HL-60 (cell line): ENCODE data around the gene MYOF.
A peak's percentile ranks its signal among the peaks of the same experiment; 100 is the strongest.

Source experiments
- DNase-seq, 2 experiments: peaks; one replicate each; pipeline ENCODE4 v3.0.0-alpha.2; 2010 to 2020; ENCODE audit warnings: low read depth in 1 of 2, low spot score in 1 of 2
- H3K27ac ChIP-seq: fragments of 250-450 bp; sonication (Bioruptor Pico); replicated peaks from 2 replicates; pipeline ENCODE4 v1.5.1; 2020; ENCODE audit warnings: mild to moderate bottlenecking, moderate library complexity
- H3K27me3 ChIP-seq: fragments of 250-450 bp; sonication (Bioruptor Pico); 2 replicates; pipeline ENCODE4 v1.5.1; 2021; ENCODE audit warnings: mild to moderate bottlenecking, moderate library complexity; ENCODE audit not compliant: insufficient read depth, poor library complexity, severe bottlenecking
- H3K4me3 ChIP-seq: replicated peaks from 2 replicates; pipeline ENCODE4 v1.5.1; 2011; ENCODE audit warnings: mild to moderate bottlenecking, control low read depth, low read length; ENCODE audit not compliant: insufficient read depth
- CTCF ChIP-seq: IDR thresholded peaks from one replicate; pipeline ENCODE4 v1.5.1; 2011; ENCODE audit warnings: low read length, control low read depth, inconsistent platforms; ENCODE audit not compliant: insufficient read depth
- GABPA ChIP-seq: IDR thresholded peaks from 2 replicates; pipeline ENCODE4 v1.6.1; 2012; ENCODE audit warnings: low read depth
- POLR2AphosphoS5 ChIP-seq: IDR thresholded peaks from 2 replicates; pipeline ENCODE4 v1.6.1; 2012; ENCODE audit warnings: low read depth
- REST ChIP-seq: IDR thresholded peaks from 2 replicates; pipeline ENCODE4 v1.6.1; 2012; ENCODE audit warnings: low read depth; ENCODE audit not compliant: insufficient replicate concordance
- SPI1 ChIP-seq: IDR thresholded peaks from 2 replicates; pipeline ENCODE4 v1.6.1; 2012; ENCODE audit warnings: low read depth, mild to moderate bottlenecking, borderline replicate concordance

MYOF gene

GRCh38 chr10:93496322-93497041 lies 14.3 kb upstream of the MYOF start, which contains the start of gene CEP55:
CEP55 (plus strand) TSS chr10:93496612; CDS start chr10:93500052, 3,440 bp downstream.
- H3K27me3 ChIP-seq = no peaks in the 10 kb centered on the region
- H3K27ac ChIP-seq = peak within 1 kb of the TSS; percentile 68
- H3K4me3 ChIP-seq = peak within 1 kb of the TSS; percentile 87
- peak; percentile 75 to 94 for DNase-seq
- TF ChIP-seq REST = no peak
- TF ChIP-seq POLR2AphosphoS5 = peak; percentile 40; the same call in 1 of the 2 replicates
- no peak for TF ChIP-seq CTCF
- TF ChIP-seq SPI1 = peak; percentile 74
- peak; percentile 58; the same call in 1 of the 2 replicates for TF ChIP-seq GABPA

- peak in 1 of 2 experiments; percentile 34 for DNase-seq
- peak overlapping the region; percentile 42; the same call in 1 of the 2 replicates for H3K27ac ChIP-seq
- TF ChIP-seq REST (no peak), GABPA (no peak), SPI1 (no peak), POLR2AphosphoS5 (no peak), CTCF (no peak)
- H3K4me3 ChIP-seq = peak overlapping the region; percentile 87
- H3K27me3 ChIP-seq = no peaks in the 10 kb centered on the region
Observed at GRCh38 chr10:93495654-93496321, 13.7 kb upstream of the MYOF start.

GRCh38 chr10:93494494-93494893 lies 12.4 kb upstream of the MYOF start:
- TF ChIP-seq CTCF = no peak
- no peak for TF ChIP-seq GABPA
- no peak for TF ChIP-seq POLR2AphosphoS5
- no peak for TF ChIP-seq REST
- no peak for TF ChIP-seq SPI1
- H3K27ac ChIP-seq = no peak overlapping the region
- H3K27me3 ChIP-seq = no peaks in the 10 kb centered on the region
- DNase-seq = no peak
- H3K4me3 ChIP-seq = no peak overlapping the region
